ENCODE data around the gene SELENON. TPM values are rescaled to one million over a fixed set of nuclear protein-coding genes. Genes with fewer than 3 reads are reported as not detected.

SELENON gene
- total and polyA plus RNA-seq, 2 of the 13 experiments (the other 11 are each of a cell fraction or from before 2014, with no cell fraction given), result 3.8 to 8.0 TPM

DNA sequence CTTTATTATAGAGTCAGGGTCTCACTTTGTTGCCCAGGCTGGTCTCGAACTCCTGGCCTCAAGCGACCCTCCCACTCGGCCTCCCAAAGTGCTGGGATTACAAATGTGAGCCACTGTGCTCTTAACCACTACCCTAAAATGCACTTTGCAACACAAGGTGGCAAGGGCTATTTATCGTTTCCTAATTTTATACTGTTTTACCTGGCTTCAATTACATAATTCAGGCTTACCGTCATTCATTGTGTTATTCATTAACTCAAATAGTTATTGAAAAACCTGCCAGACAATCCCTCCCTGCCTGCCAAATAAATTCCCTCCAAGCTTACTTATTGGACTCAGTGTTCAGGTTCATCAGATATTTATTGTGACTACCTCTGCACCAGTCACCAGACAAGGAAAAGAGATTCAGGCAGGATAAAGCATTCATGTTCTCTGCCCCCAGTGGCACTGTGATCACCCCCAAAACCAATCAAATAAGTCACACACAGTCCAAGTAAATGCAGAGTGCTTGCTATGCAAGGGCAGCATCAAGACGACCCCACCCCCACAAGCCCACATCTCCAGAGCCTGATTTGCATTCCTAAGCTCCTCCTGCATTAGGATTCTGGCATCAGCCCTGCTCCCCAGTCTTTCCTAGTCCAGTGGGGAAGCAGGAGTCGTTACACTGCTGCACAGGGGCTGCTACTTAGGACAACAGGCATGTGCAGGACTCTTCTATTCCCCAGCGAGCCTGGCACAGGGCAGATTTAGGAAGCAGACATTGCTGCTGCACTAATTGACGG is 67.4 kb downstream of the SELENON start (continued):
- TF ChIP-seq TOPORS (CRISPR knock-in tag; IDR thresholded peaks at IDR 0.05) (no peak), IKZF5 (CRISPR knock-in tag; IDR thresholded peaks at IDR 0.05) (no peak), HNF4G (IDR thresholded peaks at IDR 0.05; ENCODE audit: borderline replicate concordance, low read depth, low read length) (no peak), HNF4G (CRISPR knock-in tag; IDR thresholded peaks at IDR 0.05; ENCODE audit: borderline replicate concordance, low read depth) (no peak), SAFB2 (CRISPR knock-in tag; IDR thresholded peaks at IDR 0.05; ENCODE audit: borderline replicate concordance, low read depth) (no peak), TEAD2 (CRISPR knock-in tag; IDR thresholded peaks at IDR 0.05) (no peak), THAP11 (CRISPR knock-in tag; IDR thresholded peaks at IDR 0.05) (no peak), SATB2 (CRISPR knock-in tag; IDR thresholded peaks at IDR 0.05) (no peak), ELF4 (CRISPR knock-in tag; IDR thresholded peaks at IDR 0.05; ENCODE audit: borderline replicate concordance) (no peak), NFRKB (IDR thresholded peaks at IDR 0.05) (no peak), ZNF709 (CRISPR knock-in tag; IDR thresholded peaks at IDR 0.05) (no peak), SOX6 (IDR thresholded peaks at IDR 0.05) (no peak), SOX6 (CRISPR knock-in tag; IDR thresholded peaks at IDR 0.05) (peak; percentile 64; the same call in 1 of the 2 replicates), KAT7 (CRISPR knock-in tag; IDR thresholded peaks at IDR 0.05; ENCODE audit: borderline replicate concordance) (no peak), MYC (CRISPR knock-in tag; IDR thresholded peaks at IDR 0.05; ENCODE audit: borderline replicate concordance) (no peak), SOX5 (CRISPR knock-in tag; IDR thresholded peaks at IDR 0.05; ENCODE audit: borderline replicate concordance) (peak; percentile 48; the same call in 1 of the 2 replicates), ARID3A (IDR thresholded peaks at IDR 0.05; ENCODE audit: low read depth, low read length) (no peak; the same call in 1 of the 2 replicates), ATRX (CRISPR knock-in tag; IDR thresholded peaks at IDR 0.05; ENCODE audit: borderline replicate concordance) (no peak), ZNF484 (CRISPR knock-in tag; IDR thresholded peaks at IDR 0.05; ENCODE audit: borderline replicate concordance, low read depth) (no peak), NKX3-1 (CRISPR knock-in tag; IDR thresholded peaks at IDR 0.05) (no peak), ZNF816 (CRISPR knock-in tag; IDR thresholded peaks at IDR 0.05; ENCODE audit: borderline replicate concordance) (no peak), ZFAT (CRISPR knock-in tag; conservative IDR thresholded peaks at IDR 0.05) (no peak)
- TF ChIP-seq, protein P1, sequence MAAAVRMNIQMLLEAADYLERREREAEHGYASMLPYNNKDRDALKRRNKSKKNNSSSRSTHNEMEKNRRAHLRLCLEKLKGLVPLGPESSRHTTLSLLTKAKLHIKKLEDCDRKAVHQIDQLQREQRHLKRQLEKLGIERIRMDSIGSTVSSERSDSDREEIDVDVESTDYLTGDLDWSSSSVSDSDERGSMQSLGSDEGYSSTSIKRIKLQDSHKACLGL (CRISPR knock-in tag; IDR thresholded peaks at IDR 0.05), result no peak
- TF ChIP-seq, protein P2, sequence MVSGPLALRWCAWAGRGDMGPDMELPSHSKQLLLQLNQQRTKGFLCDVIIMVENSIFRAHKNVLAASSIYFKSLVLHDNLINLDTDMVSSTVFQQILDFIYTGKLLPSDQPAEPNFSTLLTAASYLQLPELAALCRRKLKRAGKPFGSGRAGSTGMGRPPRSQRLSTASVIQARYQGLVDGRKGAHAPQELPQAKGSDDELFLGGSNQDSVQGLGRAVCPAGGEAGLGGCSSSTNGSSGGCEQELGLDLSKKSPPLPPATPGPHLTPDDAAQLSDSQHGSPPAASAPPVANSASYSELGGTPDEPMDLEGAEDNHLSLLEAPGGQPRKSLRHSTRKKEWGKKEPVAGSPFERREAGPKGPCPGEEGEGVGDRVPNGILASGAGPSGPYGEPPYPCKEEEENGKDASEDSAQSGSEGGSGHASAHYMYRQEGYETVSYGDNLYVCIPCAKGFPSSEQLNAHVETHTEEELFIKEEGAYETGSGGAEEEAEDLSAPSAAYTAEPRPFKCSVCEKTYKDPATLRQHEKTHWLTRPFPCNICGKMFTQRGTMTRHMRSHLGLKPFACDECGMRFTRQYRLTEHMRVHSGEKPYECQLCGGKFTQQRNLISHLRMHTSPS (CRISPR knock-in tag; IDR thresholded peaks at IDR 0.05; ENCODE audit: low read depth), result no peak
- TF ChIP-seq, protein P3, sequence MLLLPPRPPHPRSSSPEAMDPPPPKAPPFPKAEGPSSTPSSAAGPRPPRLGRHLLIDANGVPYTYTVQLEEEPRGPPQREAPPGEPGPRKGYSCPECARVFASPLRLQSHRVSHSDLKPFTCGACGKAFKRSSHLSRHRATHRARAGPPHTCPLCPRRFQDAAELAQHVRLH (CRISPR knock-in tag; IDR thresholded peaks at IDR 0.05; ENCODE audit: borderline replicate concordance, low read depth), result no peak
- TF ChIP-seq, protein P4, sequence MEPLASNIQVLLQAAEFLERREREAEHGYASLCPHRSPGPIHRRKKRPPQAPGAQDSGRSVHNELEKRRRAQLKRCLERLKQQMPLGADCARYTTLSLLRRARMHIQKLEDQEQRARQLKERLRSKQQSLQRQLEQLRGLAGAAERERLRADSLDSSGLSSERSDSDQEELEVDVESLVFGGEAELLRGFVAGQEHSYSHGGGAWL (CRISPR knock-in tag; IDR thresholded peaks at IDR 0.05), result no peak
